ENCODE measurements around the gene RABGAP1L.
"Not testable (repeated sequence)": the region's sequence is repeated elsewhere in the genome, so short reads cannot be mapped to it uniquely, and the experiment has no call there.

The RABGAP1L gene

GRCh38 chr1:174135211-174135610 is 24.1 kb upstream of the RABGAP1L start:
- DNase-seq (ENCODE audit: low spot score): no peak
- no peak overlapping the region for H3K18ac ChIP-seq (ENCODE audit: low read length)
- no peak overlapping the region for H3K23ac ChIP-seq (ENCODE audit: low read depth, low read length, poor library complexity)
- no CpG with 5 or more reads among the region's 2 CpGs for WGBS, 2 donors (ENCODE audit: extremely low coverage in 2 of 2, insufficient read length in 2 of 2, insufficient replicate concordance in 1 of 2)
- no peaks in the 10 kb centered on the region for H3K79me1 ChIP-seq (ENCODE audit: low read depth, low read length)
- no peak overlapping the region for H3K4me3 ChIP-seq (ENCODE audit: low read length in 2 of 2)
- peaks cover 0 to 9% of the 10 kb centered on the region in 2 donors for H3K4me1 ChIP-seq (ENCODE audit: control insufficient read depth in 2 of 2, insufficient read depth in 1 of 2, low read depth in 1 of 2, low read length in 2 of 2)
- H3K36me3 ChIP-seq (replicated peaks in 1 of 2; ENCODE audit: control insufficient read depth in 2 of 2, insufficient read depth in 2 of 2, low read length in 2 of 2): no peaks in the 10 kb centered on the region
- no peak overlapping the region for H3K4ac ChIP-seq (ENCODE audit: low read length)
- no peak overlapping the region for H2BK120ac ChIP-seq (ENCODE audit: low read depth, low read length)
- no peak overlapping the region for H2BK15ac ChIP-seq (ENCODE audit: low read length)
- no peak overlapping the region for H3K14ac ChIP-seq (ENCODE audit: low read length)
- no peak overlapping the region for H2BK12ac ChIP-seq (ENCODE audit: low read length)
- no peak overlapping the region for H3K4me2 ChIP-seq (ENCODE audit: insufficient read depth, low read length, poor library complexity, severe bottlenecking)
- H2AFZ ChIP-seq (ENCODE audit: low read length): no peak overlapping the region
- H3K27me3 ChIP-seq (ENCODE audit: control insufficient read depth in 3 of 3, insufficient read depth in 3 of 3, low read depth in 1 of 3, low read length in 3 of 3): no peaks in the 10 kb centered on the region
- H2BK5ac ChIP-seq (ENCODE audit: low read length): no peak overlapping the region
- no peak overlapping the region for H4K91ac ChIP-seq (ENCODE audit: low read depth, low read length, poor library complexity)
- H4K8ac ChIP-seq (ENCODE audit: low read depth, low read length): no peak overlapping the region
- H2AK5ac ChIP-seq (ENCODE audit: low read depth, low read length): no peak overlapping the region
- no peaks in the 10 kb centered on the region for H3K9me3 ChIP-seq (replicated peaks in 1 of 2; ENCODE audit: control insufficient read depth in 2 of 2, insufficient read depth in 1 of 2, low read depth in 1 of 2, low read length in 2 of 2)
- H3K27ac ChIP-seq (replicated peaks; ENCODE audit: low read length): no peak overlapping the region
- no peak overlapping the region for H3K9ac ChIP-seq (ENCODE audit: low read depth, low read length, poor library complexity)

- Histone ChIP-seq H3K14ac (ENCODE audit: low read length) (no peak overlapping the region), H3K27me3 (ENCODE audit: control insufficient read depth in 3 of 3, insufficient read depth in 3 of 3, low read depth in 1 of 3, low read length in 3 of 3) (no peaks in the 10 kb centered on the region), H3K4me1 (ENCODE audit: control insufficient read depth in 2 of 2, insufficient read depth in 1 of 2, low read depth in 1 of 2, low read length in 2 of 2) (no peaks in the 10 kb centered on the region), H2AK5ac (ENCODE audit: low read depth, low read length) (no peak overlapping the region), H3K9ac (ENCODE audit: low read depth, low read length, poor library complexity) (no peak overlapping the region), H3K36me3 (replicated peaks in 1 of 2; ENCODE audit: control insufficient read depth in 2 of 2, insufficient read depth in 2 of 2, low read length in 2 of 2) (no peaks in the 10 kb centered on the region), H3K4ac (ENCODE audit: low read length) (no peak overlapping the region), H4K8ac (ENCODE audit: low read depth, low read length) (no peak overlapping the region), H3K9me3 (replicated peaks in 1 of 2; ENCODE audit: control insufficient read depth in 2 of 2, insufficient read depth in 1 of 2, low read depth in 1 of 2, low read length in 2 of 2) (no peaks in the 10 kb centered on the region), H2BK12ac (ENCODE audit: low read length) (no peak overlapping the region), H4K91ac (ENCODE audit: low read depth, low read length, poor library complexity) (no peak overlapping the region), H3K18ac (ENCODE audit: low read length) (no peak overlapping the region), H3K4me3 (ENCODE audit: low read length in 2 of 2) (no peak overlapping the region), H2BK5ac (ENCODE audit: low read length) (no peak overlapping the region), H3K79me1 (ENCODE audit: low read depth, low read length) (no peaks in the 10 kb centered on the region), H3K4me2 (ENCODE audit: insufficient read depth, low read length, poor library complexity, severe bottlenecking) (no peak overlapping the region), H3K27ac (replicated peaks; ENCODE audit: low read length) (no peak overlapping the region), H3K23ac (ENCODE audit: low read depth, low read length, poor library complexity) (no peak overlapping the region), H2AFZ (ENCODE audit: low read length) (no peak overlapping the region), H2BK15ac (ENCODE audit: low read length) (no peak overlapping the region), H2BK120ac (ENCODE audit: low read depth, low read length) (no peak overlapping the region)
- no CpG with 5 or more reads among the region's 1 CpG for WGBS, 2 donors (ENCODE audit: extremely low coverage in 2 of 2, insufficient read length in 2 of 2, insufficient replicate concordance in 1 of 2)
- DNase-seq (ENCODE audit: low spot score): no peak
Measured at GRCh38 chr1:174136714-174137113, 22.6 kb upstream of the RABGAP1L start.

- H4K91ac ChIP-seq (ENCODE audit: low read depth, low read length, poor library complexity): no peak overlapping the region
- H2BK12ac ChIP-seq (ENCODE audit: low read length): no peak overlapping the region
- H3K4me3 ChIP-seq (ENCODE audit: low read length in 2 of 2): no peak overlapping the region
- no peaks in the 10 kb centered on the region for H3K27me3 ChIP-seq (ENCODE audit: control insufficient read depth in 3 of 3, insufficient read depth in 3 of 3, low read depth in 1 of 3, low read length in 3 of 3)
- H4K8ac ChIP-seq (ENCODE audit: low read depth, low read length): no peak overlapping the region
- no peak overlapping the region for H3K14ac ChIP-seq (ENCODE audit: low read length)
- WGBS, 2 donors (ENCODE audit: extremely low coverage in 2 of 2, insufficient read length in 2 of 2, insufficient replicate concordance in 1 of 2): no CpG with 5 or more reads among the region's 5 CpGs
- H3K23ac ChIP-seq (ENCODE audit: low read depth, low read length, poor library complexity): no peak overlapping the region
- no peak overlapping the region for H3K4me2 ChIP-seq (ENCODE audit: insufficient read depth, low read length, poor library complexity, severe bottlenecking)
- no peak overlapping the region for H2AFZ ChIP-seq (ENCODE audit: low read length)
- H3K9me3 ChIP-seq (replicated peaks in 1 of 2; ENCODE audit: control insufficient read depth in 2 of 2, insufficient read depth in 1 of 2, low read depth in 1 of 2, low read length in 2 of 2): no peaks in the 10 kb centered on the region
- H3K4ac ChIP-seq (ENCODE audit: low read length): no peak overlapping the region
- H3K18ac ChIP-seq (ENCODE audit: low read length): no peak overlapping the region
- no peaks in the 10 kb centered on the region for H3K4me1 ChIP-seq (ENCODE audit: control insufficient read depth in 2 of 2, insufficient read depth in 1 of 2, low read depth in 1 of 2, low read length in 2 of 2)
- no peak for DNase-seq (ENCODE audit: low spot score)
- H3K79me1 ChIP-seq (ENCODE audit: low read depth, low read length): no peaks in the 10 kb centered on the region
- no peak overlapping the region for H2BK5ac ChIP-seq (ENCODE audit: low read length)
- no peak overlapping the region for H2BK120ac ChIP-seq (ENCODE audit: low read depth, low read length)
- H3K36me3 ChIP-seq (replicated peaks in 1 of 2; ENCODE audit: control insufficient read depth in 2 of 2, insufficient read depth in 2 of 2, low read length in 2 of 2): no peaks in the 10 kb centered on the region
- H2AK5ac ChIP-seq (ENCODE audit: low read depth, low read length): no peak overlapping the region
- H3K9ac ChIP-seq (ENCODE audit: low read depth, low read length, poor library complexity): no peak overlapping the region
- no peak overlapping the region for H2BK15ac ChIP-seq (ENCODE audit: low read length)
- no peak overlapping the region for H3K27ac ChIP-seq (replicated peaks; ENCODE audit: low read length)
Measured at GRCh38 chr1:174142836-174143235, 16.5 kb upstream of the RABGAP1L start.

- H3K4ac ChIP-seq (ENCODE audit: low read length); H2BK12ac ChIP-seq (ENCODE audit: low read length); H3K18ac ChIP-seq (ENCODE audit: low read length); H4K91ac ChIP-seq (ENCODE audit: low read depth, low read length, poor library complexity); H2BK15ac ChIP-seq (ENCODE audit: low read length); H3K79me1 ChIP-seq (ENCODE audit: low read depth, low read length); H3K9ac ChIP-seq (ENCODE audit: low read depth, low read length, poor library complexity); H2BK120ac ChIP-seq (ENCODE audit: low read depth, low read length); H2AFZ ChIP-seq (ENCODE audit: low read length); H3K4me3 ChIP-seq (ENCODE audit: low read length in 2 of 2); H3K4me1 ChIP-seq (ENCODE audit: control insufficient read depth in 2 of 2, insufficient read depth in 1 of 2, low read depth in 1 of 2, low read length in 2 of 2); H3K4me2 ChIP-seq (ENCODE audit: insufficient read depth, low read length, poor library complexity, severe bottlenecking); H3K23ac ChIP-seq (ENCODE audit: low read depth, low read length, poor library complexity); H3K14ac ChIP-seq (ENCODE audit: low read length); H3K27me3 ChIP-seq (ENCODE audit: control insufficient read depth in 3 of 3, insufficient read depth in 3 of 3, low read depth in 1 of 3, low read length in 3 of 3); H4K8ac ChIP-seq (ENCODE audit: low read depth, low read length); H3K36me3 ChIP-seq (replicated peaks in 1 of 2; ENCODE audit: control insufficient read depth in 2 of 2, insufficient read depth in 2 of 2, low read length in 2 of 2); H3K9me3 ChIP-seq (replicated peaks in 1 of 2; ENCODE audit: control insufficient read depth in 2 of 2, insufficient read depth in 1 of 2, low read depth in 1 of 2, low read length in 2 of 2); H3K27ac ChIP-seq (replicated peaks; ENCODE audit: low read length); H2BK5ac ChIP-seq (ENCODE audit: low read length); DNase-seq (ENCODE audit: low spot score); H2AK5ac ChIP-seq (ENCODE audit: low read depth, low read length): not testable (repeated sequence)
- no CpG with 5 or more reads among the region's 12 CpGs for WGBS, 2 donors (ENCODE audit: extremely low coverage in 2 of 2, insufficient read length in 2 of 2, insufficient replicate concordance in 1 of 2)
Measured at GRCh38 chr1:174143727-174144396, 15.5 kb upstream of the RABGAP1L start.

Measured in neuronal stem cell (in vitro differentiated cells).